ENCODE results near the gene UBE2S. TPM values are rescaled to one million over a fixed set of nuclear protein-coding genes. Genes with fewer than 3 reads are reported as not detected.

UBE2S gene
- total and polyA plus RNA-seq, 10 of the 15 experiments (the other 5 are each of a cell fraction or from before 2014, with no cell fraction given): 2.3 to 640 (median 127) TPM

DNA sequence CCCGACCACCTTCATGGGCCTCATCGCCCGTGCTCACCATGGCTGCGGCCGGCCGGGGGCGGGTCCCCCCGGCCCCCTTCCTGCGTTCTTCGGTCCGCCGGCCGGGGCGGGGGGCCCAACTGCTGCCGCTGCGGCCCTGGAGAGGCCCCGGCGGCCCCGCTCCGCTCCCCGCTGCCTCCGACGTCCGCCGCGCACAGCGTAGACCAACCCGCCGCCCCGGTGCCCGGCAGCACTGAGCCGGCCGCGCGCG lies at the start of gene UBE2S (continued):
- TF ChIP-seq, protein P1, sequence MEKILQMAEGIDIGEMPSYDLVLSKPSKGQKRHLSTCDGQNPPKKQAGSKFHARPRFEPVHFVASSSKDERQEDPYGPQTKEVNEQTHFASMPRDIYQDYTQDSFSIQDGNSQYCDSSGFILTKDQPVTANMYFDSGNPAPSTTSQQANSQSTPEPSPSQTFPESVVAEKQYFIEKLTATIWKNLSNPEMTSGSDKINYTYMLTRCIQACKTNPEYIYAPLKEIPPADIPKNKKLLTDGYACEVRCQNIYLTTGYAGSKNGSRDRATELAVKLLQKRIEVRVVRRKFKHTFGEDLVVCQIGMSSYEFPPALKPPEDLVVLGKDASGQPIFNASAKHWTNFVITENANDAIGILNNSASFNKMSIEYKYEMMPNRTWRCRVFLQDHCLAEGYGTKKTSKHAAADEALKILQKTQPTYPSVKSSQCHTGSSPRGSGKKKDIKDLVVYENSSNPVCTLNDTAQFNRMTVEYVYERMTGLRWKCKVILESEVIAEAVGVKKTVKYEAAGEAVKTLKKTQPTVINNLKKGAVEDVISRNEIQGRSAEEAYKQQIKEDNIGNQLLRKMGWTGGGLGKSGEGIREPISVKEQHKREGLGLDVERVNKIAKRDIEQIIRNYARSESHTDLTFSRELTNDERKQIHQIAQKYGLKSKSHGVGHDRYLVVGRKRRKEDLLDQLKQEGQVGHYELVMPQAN (conservative IDR thresholded peaks at IDR 0.05): peak; percentile 97
- TF ChIP-seq, protein P2, sequence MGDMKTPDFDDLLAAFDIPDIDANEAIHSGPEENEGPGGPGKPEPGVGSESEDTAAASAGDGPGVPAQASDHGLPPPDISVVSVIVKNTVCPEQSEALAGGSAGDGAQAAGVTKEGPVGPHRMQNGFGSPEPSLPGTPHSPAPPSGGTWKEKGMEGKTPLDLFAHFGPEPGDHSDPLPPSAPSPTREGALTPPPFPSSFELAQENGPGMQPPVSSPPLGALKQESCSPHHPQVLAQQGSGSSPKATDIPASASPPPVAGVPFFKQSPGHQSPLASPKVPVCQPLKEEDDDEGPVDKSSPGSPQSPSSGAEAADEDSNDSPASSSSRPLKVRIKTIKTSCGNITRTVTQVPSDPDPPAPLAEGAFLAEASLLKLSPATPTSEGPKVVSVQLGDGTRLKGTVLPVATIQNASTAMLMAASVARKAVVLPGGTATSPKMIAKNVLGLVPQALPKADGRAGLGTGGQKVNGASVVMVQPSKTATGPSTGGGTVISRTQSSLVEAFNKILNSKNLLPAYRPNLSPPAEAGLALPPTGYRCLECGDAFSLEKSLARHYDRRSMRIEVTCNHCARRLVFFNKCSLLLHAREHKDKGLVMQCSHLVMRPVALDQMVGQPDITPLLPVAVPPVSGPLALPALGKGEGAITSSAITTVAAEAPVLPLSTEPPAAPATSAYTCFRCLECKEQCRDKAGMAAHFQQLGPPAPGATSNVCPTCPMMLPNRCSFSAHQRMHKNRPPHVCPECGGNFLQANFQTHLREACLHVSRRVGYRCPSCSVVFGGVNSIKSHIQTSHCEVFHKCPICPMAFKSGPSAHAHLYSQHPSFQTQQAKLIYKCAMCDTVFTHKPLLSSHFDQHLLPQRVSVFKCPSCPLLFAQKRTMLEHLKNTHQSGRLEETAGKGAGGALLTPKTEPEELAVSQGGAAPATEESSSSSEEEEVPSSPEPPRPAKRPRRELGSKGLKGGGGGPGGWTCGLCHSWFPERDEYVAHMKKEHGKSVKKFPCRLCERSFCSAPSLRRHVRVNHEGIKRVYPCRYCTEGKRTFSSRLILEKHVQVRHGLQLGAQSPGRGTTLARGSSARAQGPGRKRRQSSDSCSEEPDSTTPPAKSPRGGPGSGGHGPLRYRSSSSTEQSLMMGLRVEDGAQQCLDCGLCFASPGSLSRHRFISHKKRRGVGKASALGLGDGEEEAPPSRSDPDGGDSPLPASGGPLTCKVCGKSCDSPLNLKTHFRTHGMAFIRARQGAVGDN (IDR thresholded peaks at IDR 0.05): peak; percentile 96; the same call in 1 of the 2 replicates
- TF ChIP-seq LARP7 (IDR thresholded peaks at IDR 0.05) (peak; percentile 98; the same call in 1 of the 2 replicates), POLR2AphosphoS5 (IDR thresholded peaks at IDR 0.05; ENCODE audit: low read length) (peak; percentile 98), YY1 (IDR thresholded peaks at IDR 0.05; ENCODE audit: low read depth, low read length) (peak; percentile 57), ZNF207 (IDR thresholded peaks at IDR 0.05; ENCODE audit: borderline replicate concordance) (0 out of 2 replicates have a peak, but pooled peaks have one; percentile 69), TCF12 (IDR thresholded peaks at IDR 0.05; ENCODE audit: low read depth, low read length) (peak; percentile 56; the same call in 1 of the 2 replicates), POLR2A (IDR thresholded peaks at IDR 0.05; ENCODE audit: low read depth, low read length) (peak; percentile 97), GATAD2B (conservative IDR thresholded peaks at IDR 0.05; ENCODE audit: low read depth) (peak; percentile 96), TCF3 (IDR thresholded peaks at IDR 0.05; ENCODE audit: borderline replicate concordance, insufficient read depth, low read depth, low read length) (peak; percentile 92), PML (IDR thresholded peaks at IDR 0.05; ENCODE audit: low read length) (peak; percentile 90), TAF1 (IDR thresholded peaks at IDR 0.05; ENCODE audit: borderline replicate concordance, low read depth, low read length) (peak; percentile 95), SIN3A (IDR thresholded peaks at IDR 0.05; ENCODE audit: low read depth, low read length) (peak; percentile 83), HDAC6 (IDR thresholded peaks at IDR 0.05; ENCODE audit: unreplicated experiment) (peak; percentile 97), EGR1 (IDR thresholded peaks at IDR 0.05; ENCODE audit: borderline replicate concordance in 1 of 2, low read depth in 2 of 2, low read length in 2 of 2) (0 out of 3 replicates have a peak, but pooled peaks of 1 of the 2 experiments have one; percentile 26), TARDBP (IDR thresholded peaks at IDR 0.05; ENCODE audit: borderline replicate concordance) (0 out of 2 replicates have a peak, but pooled peaks have one; percentile 29), NR2F1 (conservative IDR thresholded peaks at IDR 0.05) (peak; percentile 46), ZNF217 (IDR thresholded peaks at IDR 0.05) (peak; percentile 65; the same call in 1 of the 2 replicates), ZNF24 (IDR thresholded peaks at IDR 0.05) (peak; percentile 61; the same call in 1 of the 2 replicates), DPF2 (IDR thresholded peaks at IDR 0.05) (peak; percentile 72), BACH1 (IDR thresholded peaks at IDR 0.05; ENCODE audit: borderline replicate concordance) (peak; percentile 97), POLR2AphosphoS2 (IDR thresholded peaks at IDR 0.05; ENCODE audit: low read depth, low read length) (peak; percentile 96), TBL1XR1 (IDR thresholded peaks at IDR 0.05; ENCODE audit: low read depth, low read length) (peak; percentile 24; the same call in 1 of the 2 replicates), SMAD5 (IDR thresholded peaks at IDR 0.05; ENCODE audit: low read depth) (peak; percentile 97), SMARCA5 (IDR thresholded peaks at IDR 0.05) (peak; percentile 86), ZSCAN29 (IDR thresholded peaks at IDR 0.05) (peak; percentile 84)
- TF ChIP-seq, protein P3, sequence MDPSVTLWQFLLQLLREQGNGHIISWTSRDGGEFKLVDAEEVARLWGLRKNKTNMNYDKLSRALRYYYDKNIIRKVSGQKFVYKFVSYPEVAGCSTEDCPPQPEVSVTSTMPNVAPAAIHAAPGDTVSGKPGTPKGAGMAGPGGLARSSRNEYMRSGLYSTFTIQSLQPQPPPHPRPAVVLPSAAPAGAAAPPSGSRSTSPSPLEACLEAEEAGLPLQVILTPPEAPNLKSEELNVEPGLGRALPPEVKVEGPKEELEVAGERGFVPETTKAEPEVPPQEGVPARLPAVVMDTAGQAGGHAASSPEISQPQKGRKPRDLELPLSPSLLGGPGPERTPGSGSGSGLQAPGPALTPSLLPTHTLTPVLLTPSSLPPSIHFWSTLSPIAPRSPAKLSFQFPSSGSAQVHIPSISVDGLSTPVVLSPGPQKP (IDR thresholded peaks at IDR 0.05; ENCODE audit: low read depth, low read length): 0 out of 2 replicates have a peak, but pooled peaks have one; percentile 36
